ENCODE results near the gene CABLES2.

The CABLES2 gene

DNA sequence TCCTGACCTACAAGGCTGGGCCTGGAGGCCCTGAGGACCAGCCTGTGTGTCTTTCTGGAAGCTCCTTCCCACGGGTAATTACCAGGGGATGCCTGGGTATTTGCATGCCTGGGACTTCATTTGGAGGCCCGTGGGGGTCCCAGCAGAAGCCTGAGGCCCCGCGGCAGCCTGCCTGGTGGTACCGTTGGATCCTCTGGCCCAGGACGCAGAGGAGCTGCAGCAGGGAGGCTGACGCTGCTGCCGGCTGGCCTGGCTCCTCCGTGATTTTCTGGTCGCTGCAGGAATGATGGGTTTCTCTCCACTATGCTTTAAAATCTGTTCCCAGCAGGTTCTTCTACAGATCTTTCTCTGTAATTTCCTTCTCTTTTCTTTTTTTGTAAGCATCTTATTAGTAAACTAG, 6.5 kb downstream of the CABLES2 start:
- no peak for DNase-seq (ENCODE audit: low spot score)
- TF ChIP-seq CTCF (IDR thresholded peaks at IDR 0.05; ENCODE audit: extremely low read depth, missing control alignments) = no peak

- no peak for DNase-seq (ENCODE audit: low spot score)
- TF ChIP-seq CTCF (IDR thresholded peaks at IDR 0.05; ENCODE audit: extremely low read depth, missing control alignments) = no peak
Measured at GRCh38 chr20:62400021-62400420, 7.1 kb downstream of the CABLES2 start.

DNA sequence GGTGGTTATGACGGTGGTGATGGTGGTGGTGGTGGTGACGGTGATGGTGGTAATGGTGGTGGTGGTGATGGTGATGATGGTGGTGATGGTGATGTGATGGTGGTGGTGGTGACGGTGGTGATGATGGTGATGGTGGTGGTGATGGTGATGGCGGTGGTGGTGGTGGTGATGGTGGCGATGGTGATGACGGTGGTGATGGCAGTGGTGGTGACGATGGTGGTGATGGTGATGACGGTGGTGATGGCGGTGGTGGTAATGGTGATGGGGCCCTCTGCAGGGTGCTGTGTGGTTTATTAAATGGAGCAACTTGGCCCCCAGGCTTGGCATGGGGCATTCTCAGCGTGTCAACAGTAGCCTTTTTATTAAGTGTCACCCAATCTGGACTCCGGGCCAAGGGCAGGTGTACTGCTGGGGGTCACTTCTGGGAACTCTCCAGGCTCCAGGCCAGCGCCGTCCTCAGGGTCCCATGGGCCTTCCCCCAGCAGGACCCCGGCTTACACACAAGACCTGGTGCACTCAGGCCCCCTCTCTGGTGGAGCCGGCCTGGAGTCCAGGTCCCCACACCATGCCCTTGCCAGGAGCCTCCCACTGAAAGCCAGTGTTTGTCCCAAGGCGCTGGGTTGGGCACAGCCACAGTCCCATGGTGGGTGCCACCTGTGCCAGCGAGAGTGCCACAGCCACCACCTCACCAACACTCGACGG, 8.8 kb downstream of the CABLES2 start:
- no peak for DNase-seq (ENCODE audit: low spot score)
- TF ChIP-seq CTCF (IDR thresholded peaks at IDR 0.05; ENCODE audit: extremely low read depth, missing control alignments) = no peak

DNA sequence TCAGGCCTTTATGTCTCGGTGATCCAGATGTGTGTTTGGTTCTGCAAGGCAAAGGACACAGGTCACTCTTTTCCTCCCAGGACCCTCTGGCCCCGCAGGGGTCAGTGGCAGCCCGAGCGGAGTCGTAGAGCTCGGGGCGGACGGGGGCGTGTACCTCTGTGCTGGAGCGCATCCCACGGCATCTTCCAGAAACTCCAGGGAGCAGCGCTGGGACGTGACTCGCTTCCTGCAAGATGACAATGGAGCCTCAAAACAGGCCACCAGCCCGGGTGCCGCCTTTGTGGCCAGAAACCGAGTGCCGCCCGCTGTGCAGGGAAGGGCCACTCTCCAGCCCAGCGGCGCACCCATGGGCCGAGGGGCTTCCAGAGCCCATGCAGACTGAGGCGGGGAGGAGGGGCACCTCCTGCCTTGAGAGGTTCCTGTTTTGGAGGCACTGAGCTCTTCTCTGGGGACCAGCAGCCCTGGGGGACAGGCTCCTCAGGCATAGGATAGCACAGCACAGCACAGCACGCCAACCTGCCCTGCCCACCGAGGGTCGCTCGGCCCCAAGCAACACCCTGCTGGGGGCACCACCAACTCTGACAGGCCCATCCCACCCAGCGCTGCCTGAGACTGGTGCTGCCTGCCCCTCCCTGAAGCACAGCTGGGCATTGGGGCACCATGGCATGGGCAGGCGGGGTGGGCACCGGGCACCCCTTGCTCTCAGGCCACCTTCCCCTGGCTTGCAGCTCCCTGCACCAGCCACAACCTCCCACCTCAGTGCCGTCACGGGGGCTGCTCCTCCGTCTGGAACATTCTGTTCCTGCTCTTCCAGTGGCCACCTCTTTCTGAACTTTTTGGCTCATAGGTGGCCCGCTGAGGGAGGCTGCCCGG, 10.5 kb downstream of the CABLES2 start:
- no peak for TF ChIP-seq CTCF (IDR thresholded peaks at IDR 0.05; ENCODE audit: extremely low read depth, missing control alignments)
- DNase-seq (ENCODE audit: low spot score) = no peak

DNA sequence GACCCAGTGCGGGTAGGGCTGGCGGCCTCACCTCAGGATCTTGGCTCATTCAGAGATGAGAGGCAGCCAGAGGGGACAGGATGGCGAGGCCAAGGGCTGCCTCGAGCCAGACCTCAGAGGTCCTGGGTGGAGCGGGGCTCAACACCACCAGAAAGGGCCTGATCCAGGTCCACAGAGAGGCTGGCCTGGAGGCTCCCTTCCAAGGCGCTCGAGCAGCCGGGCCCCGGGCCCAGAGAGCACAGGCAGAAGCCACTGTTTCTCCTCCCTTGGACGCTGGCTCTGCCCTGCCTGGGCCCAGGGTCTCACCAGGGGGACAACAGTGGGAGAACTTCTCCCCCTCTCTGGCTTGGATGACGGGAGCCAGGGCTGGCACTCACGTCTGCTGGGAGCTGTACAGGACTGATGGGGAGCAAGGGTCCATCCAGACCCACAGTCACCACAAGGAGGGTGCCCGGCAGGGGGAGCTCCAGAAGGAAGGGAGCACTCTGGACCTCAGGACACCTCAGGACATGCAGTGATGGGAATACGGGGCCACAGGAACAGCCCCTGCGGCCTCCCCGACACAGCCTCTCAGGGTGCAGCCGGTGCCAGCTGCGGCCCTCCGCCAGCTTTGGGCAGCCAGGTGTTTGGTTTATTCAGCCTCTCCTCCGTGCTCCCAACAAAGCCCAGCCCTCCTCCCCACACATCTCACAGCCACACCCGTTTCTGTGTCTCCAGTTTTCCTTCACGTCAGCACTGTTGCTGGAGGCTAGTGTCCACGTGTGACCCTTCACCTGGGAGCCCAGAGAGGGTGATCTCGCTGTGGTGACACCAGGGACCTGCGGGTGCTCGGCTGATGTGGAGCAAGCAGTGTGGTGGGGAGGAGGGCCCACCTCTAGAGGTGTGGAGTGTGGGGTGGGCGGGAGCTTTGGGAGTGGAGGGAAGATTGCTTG, 11.5 kb downstream of the CABLES2 start:
- TF ChIP-seq CTCF (IDR thresholded peaks at IDR 0.05; ENCODE audit: extremely low read depth, missing control alignments) = no peak
- DNase-seq (ENCODE audit: low spot score) = no peak

DNA sequence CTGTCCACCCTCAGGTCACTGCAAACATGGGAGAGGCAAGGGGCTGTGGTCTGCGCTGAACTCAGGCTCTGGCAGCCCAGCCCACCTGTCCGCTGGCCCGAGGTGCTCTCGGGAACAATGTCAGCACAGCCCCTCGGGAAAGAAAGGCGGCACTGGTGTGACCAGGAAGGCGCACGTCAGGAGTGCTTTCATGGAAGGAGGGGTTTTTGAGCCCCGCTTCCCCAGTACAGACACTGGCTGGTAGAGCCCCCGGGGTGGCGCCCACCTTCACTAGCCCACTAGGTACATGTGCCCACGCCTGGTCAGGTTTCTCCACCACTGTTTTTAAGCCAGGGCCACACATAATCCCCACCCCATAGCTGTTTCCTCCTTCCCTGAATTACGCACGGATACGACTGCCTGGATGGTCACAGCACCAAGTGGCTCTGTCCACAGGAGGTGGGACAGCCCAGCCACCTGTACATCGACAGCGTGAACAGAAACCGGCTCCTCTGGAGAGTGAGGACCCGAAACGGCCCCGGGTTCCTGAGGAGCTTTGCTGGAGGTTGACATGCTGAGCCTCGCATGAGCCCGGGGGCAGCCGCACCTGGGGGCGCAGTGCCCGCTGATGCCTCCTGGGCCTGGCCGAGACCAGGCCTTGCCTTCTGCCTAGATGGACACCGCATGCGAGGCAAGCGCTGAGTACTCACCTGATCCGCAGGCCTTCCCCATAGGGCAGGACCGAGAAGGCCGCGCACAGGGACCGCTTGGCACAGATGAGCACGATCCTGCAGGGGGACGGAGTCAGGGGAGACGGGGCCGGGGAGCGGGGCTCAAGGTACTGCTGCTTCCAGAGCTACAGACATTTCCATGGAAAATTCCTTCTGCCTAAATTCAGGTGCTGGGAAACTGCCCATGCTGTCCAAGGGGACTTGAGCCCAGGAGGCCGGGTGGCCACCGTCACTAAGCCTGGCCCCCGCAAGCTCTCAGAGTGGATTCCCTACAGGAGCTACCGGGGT, 12.5 kb downstream of the CABLES2 start:
- no peak for TF ChIP-seq CTCF (IDR thresholded peaks at IDR 0.05; ENCODE audit: extremely low read depth, missing control alignments)
- no peak for DNase-seq (ENCODE audit: low spot score)
